Neural cell (in vitro differentiated cells): Measurements from ENCODE around the gene ZNF772. TPM values are rescaled to one million over a fixed set of nuclear protein-coding genes. Genes with fewer than 3 reads are reported as not detected.

ENCODE experiments used
- EP300 ChIP-seq: fragments of 450-650 bp; conservative IDR thresholded peaks from 2 replicates; pipeline ENCODE4 v1.6.1; 2014; ENCODE audit warnings: antibody characterized with exemption, mild to moderate bottlenecking, moderate library complexity; ENCODE audit not compliant: poor library complexity, severe bottlenecking
- RAD21 ChIP-seq: fragments of 450-650 bp; conservative IDR thresholded peaks from 2 replicates; pipeline ENCODE4 v1.6.1; 2014; ENCODE audit warnings: antibody characterized with exemption, mild to moderate bottlenecking, moderate library complexity
- polyA plus RNA-seq: library from polyadenylated mRNA; depleted of rRNA; stranded (reverse); fragments of >200 nt; gene quantifications from 2 replicates; pipeline ENCODE4 v1.2.3, GENCODE V29; 2014
- small RNA-seq, 3 experiments: library from RNA; depleted of rRNA; stranded (forward); fragments of <200 nt; gene quantifications; one replicate each; pipeline ENCODE3, GENCODE V24; 2012

The ZNF772 gene
- polyA plus RNA-seq, 1 donor from 2014 or later, result 24.0 TPM

DNA sequence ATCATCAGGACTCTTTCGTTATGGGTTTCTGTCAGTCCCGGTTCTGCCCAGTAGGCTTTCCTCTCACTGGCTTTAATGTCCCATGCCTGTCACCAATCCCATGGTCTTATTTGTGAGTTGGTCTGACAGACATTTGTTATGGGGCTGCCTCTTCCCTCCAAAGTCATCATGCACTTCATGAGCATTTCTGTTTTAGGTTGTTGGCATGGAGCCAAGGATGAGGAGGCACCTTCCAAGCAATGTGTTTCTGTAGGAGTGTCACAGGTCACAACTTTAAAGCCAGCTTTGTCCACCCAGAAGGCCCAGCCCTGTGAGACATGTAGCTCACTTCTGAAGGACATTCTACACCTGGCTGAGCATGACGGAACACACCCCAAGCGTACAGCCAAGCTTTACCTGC is 57.9 kb downstream of the ZNF772 start (continued):
- no peak for TF ChIP-seq EP300
- TF ChIP-seq RAD21, result no peak

Small RNAs within 50 kb of the gene (small RNA-seq; reads per million reads assigned to genes)
- gene VN1R107P, result 0 reads per million in 3 experiments

Other genes with a start within 250 kb of the ZNF772 start
- gene AURKC, start 246.5 kb downstream of the ZNF772 start, polyA plus RNA-seq, result 1.6 and 2.0 TPM in 2 replicates
- gene ZNF805, start 236.9 kb downstream of the ZNF772 start, polyA plus RNA-seq, result 4.9 and 6.6 TPM in 2 replicates
- 11.2 and 23.4 TPM in 2 replicates for gene ZNF460, start 197.1 kb downstream of the ZNF772 start, polyA plus RNA-seq
- 9.3 and 14.8 TPM in 2 replicates for gene ZNF543, start 157.1 kb downstream of the ZNF772 start, polyA plus RNA-seq
- gene ZNF304, start 126.3 kb downstream of the ZNF772 start, polyA plus RNA-seq, result 20.6 and 23.0 TPM in 2 replicates
- 42.6 and 60.5 TPM in 2 replicates for gene TRAPPC2B, start 114.0 kb downstream of the ZNF772 start, polyA plus RNA-seq
- gene ZNF547, start 114.0 kb downstream of the ZNF772 start, polyA plus RNA-seq, result 11.6 and 13.1 TPM in 2 replicates
- gene ZNF548, start 87.7 kb downstream of the ZNF772 start, polyA plus RNA-seq, result 59.0 and 78.7 TPM in 2 replicates
- 26.3 and 32.1 TPM in 2 replicates for gene ZNF17, start 66.4 kb downstream of the ZNF772 start, polyA plus RNA-seq
- gene ZNF749, start 42.2 kb downstream of the ZNF772 start, polyA plus RNA-seq, result 22.1 and 24.2 TPM in 2 replicates
- 5.4 and 6.2 TPM in 2 replicates for gene VN1R1, start 20.4 kb downstream of the ZNF772 start, polyA plus RNA-seq
- gene ZNF419, start 10.2 kb upstream of the ZNF772 start, polyA plus RNA-seq, result 34.5 and 46.3 TPM in 2 replicates
- gene ZNF773, start 22.4 kb upstream of the ZNF772 start, polyA plus RNA-seq, result 17.2 and 23.3 TPM in 2 replicates
- 17.9 and 24.0 TPM in 2 replicates for gene ZNF549, start 49.8 kb upstream of the ZNF772 start, polyA plus RNA-seq
- gene ZNF550, start 82.3 kb upstream of the ZNF772 start, polyA plus RNA-seq, result 21.5 and 21.9 TPM in 2 replicates
- gene ZNF416, start 101.3 kb upstream of the ZNF772 start, polyA plus RNA-seq, result 6.3 and 6.4 TPM in 2 replicates
- gene ZIK1, start 106.6 kb upstream of the ZNF772 start, polyA plus RNA-seq, result 19.4 and 25.2 TPM in 2 replicates
- 10.2 and 11.6 TPM in 2 replicates for gene ZNF530, start 122.3 kb upstream of the ZNF772 start, polyA plus RNA-seq
- 34.1 and 40.7 TPM in 2 replicates for gene ZNF134, start 136.7 kb upstream of the ZNF772 start, polyA plus RNA-seq
- 47.6 and 53.0 TPM in 2 replicates for gene ZNF211, start 155.6 kb upstream of the ZNF772 start, polyA plus RNA-seq
- gene ZSCAN4, start 191.4 kb upstream of the ZNF772 start, polyA plus RNA-seq, result not detected in 2 replicates
- gene ZNF551, start 204.4 kb upstream of the ZNF772 start, polyA plus RNA-seq, result 9.3 and 16.1 TPM in 2 replicates
- gene ZNF154, start 231.6 kb upstream of the ZNF772 start, polyA plus RNA-seq, result 25.1 and 25.5 TPM in 2 replicates